HL-60 (cell line): ENCODE data around the gene DPH2.
A peak's percentile ranks its signal among the peaks of the same experiment; 100 is the strongest.

Experiments
- DNase-seq, 2 experiments: peaks; one replicate each; pipeline ENCODE4 v3.0.0-alpha.2; 2010 to 2020; ENCODE audit warnings: low read depth in 1 of 2, low spot score in 1 of 2
- H3K27ac ChIP-seq: fragments of 250-450 bp; sonication (Bioruptor Pico); replicated peaks from 2 replicates; pipeline ENCODE4 v1.5.1; 2020; ENCODE audit warnings: mild to moderate bottlenecking, moderate library complexity
- H3K27me3 ChIP-seq: fragments of 250-450 bp; sonication (Bioruptor Pico); 2 replicates; pipeline ENCODE4 v1.5.1; 2021; ENCODE audit warnings: mild to moderate bottlenecking, moderate library complexity; ENCODE audit not compliant: insufficient read depth, poor library complexity, severe bottlenecking
- H3K4me3 ChIP-seq: replicated peaks from 2 replicates; pipeline ENCODE4 v1.5.1; 2011; ENCODE audit warnings: mild to moderate bottlenecking, control low read depth, low read length; ENCODE audit not compliant: insufficient read depth
- CTCF ChIP-seq: IDR thresholded peaks from one replicate; pipeline ENCODE4 v1.5.1; 2011; ENCODE audit warnings: low read length, control low read depth, inconsistent platforms; ENCODE audit not compliant: insufficient read depth
- GABPA ChIP-seq: IDR thresholded peaks from 2 replicates; pipeline ENCODE4 v1.6.1; 2012; ENCODE audit warnings: low read depth
- POLR2AphosphoS5 ChIP-seq: IDR thresholded peaks from 2 replicates; pipeline ENCODE4 v1.6.1; 2012; ENCODE audit warnings: low read depth
- REST ChIP-seq: IDR thresholded peaks from 2 replicates; pipeline ENCODE4 v1.6.1; 2012; ENCODE audit warnings: low read depth; ENCODE audit not compliant: insufficient replicate concordance
- SPI1 ChIP-seq: IDR thresholded peaks from 2 replicates; pipeline ENCODE4 v1.6.1; 2012; ENCODE audit warnings: low read depth, mild to moderate bottlenecking, borderline replicate concordance

The DPH2 gene

GRCh38 chr1:43934986-43935324 lies 34.9 kb upstream of the DPH2 start:
- TF ChIP-seq POLR2AphosphoS5 (no peak), CTCF (no peak)
- no peak overlapping the region; the same call in 1 of the 2 replicates for H3K27ac ChIP-seq
- DNase-seq, result no peak
- H3K27me3 ChIP-seq, result no peaks in the 10 kb centered on the region
- H3K4me3 ChIP-seq, result no peak overlapping the region

- Histone ChIP-seq H3K27ac (no peak overlapping the region), H3K27me3 (no peaks in the 10 kb centered on the region), H3K4me3 (peak overlapping the region; percentile 19)
- DNase-seq, result no peak
- TF ChIP-seq SPI1, result no peak
- no peak for TF ChIP-seq GABPA
- TF ChIP-seq REST, result no peak
- no peak for TF ChIP-seq POLR2AphosphoS5
- TF ChIP-seq CTCF, result no peak
These were observed 33.9 kb upstream of the DPH2 start for GRCh38 chr1:43935711-43936427.

GRCh38 chr1:43936431-43937151 lies 33.2 kb upstream of the DPH2 start:
- TF ChIP-seq CTCF, result no peak
- TF ChIP-seq GABPA, result no peak
- H3K27me3 ChIP-seq, result no peaks in the 10 kb centered on the region
- peak; percentile 29 to 35 for DNase-seq
- no peak overlapping the region for H3K27ac ChIP-seq
- H3K4me3 ChIP-seq, result peak overlapping the region; percentile 19

- Histone ChIP-seq H3K27ac (no peak overlapping the region), H3K27me3 (no peaks in the 10 kb centered on the region), H3K4me3 (no peak overlapping the region)
- no peak for DNase-seq
- TF ChIP-seq SPI1, result no peak
- TF ChIP-seq CTCF, result no peak
- TF ChIP-seq GABPA, result no peak
- TF ChIP-seq POLR2AphosphoS5, result no peak
- no peak for TF ChIP-seq REST
These were observed 32.5 kb upstream of the DPH2 start for GRCh38 chr1:43937179-43937865.
